ENCODE data around the gene MGST3. TPM values are rescaled to one million over a fixed set of nuclear protein-coding genes. Genes with fewer than 3 reads are reported as not detected.

Gene MGST3
- total RNA-seq, 4 donors from 2014 or later, result 76.7 to 196 (median 138) TPM

DNA sequence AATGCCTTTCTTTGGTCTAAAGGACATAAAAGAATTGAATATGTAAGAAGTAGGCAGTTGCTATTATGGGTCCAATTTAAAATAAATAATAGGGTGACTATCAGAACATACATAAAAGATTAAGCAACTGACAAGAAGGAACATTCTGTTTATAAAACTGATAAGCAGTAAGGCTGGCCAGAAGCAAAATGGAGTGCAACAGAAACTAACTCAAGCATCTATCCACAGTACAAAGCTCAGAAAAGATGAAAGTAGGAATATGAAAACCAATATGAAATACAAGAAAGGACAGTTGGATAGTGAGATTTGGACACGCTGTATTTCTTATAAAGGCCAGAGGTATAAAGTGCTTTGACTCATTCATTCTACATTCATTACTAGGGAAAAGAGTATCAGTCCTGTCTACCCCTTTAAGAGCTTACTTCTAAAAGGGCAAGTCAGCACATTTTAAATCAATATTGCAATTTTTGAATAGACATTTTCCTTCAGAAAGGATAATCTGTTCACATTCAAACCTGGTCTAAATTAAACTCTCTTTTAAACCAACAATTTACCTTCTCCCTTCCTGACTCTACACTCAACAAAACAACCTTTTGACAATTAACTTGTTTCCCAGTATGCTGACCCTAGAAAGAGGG, 52.9 kb downstream of the MGST3 start:
- H3K36me3 ChIP-seq, result no peaks in the 10 kb centered on the region
- no peak overlapping the region for H3K27ac ChIP-seq
- no peaks in the 10 kb centered on the region for H3K27me3 ChIP-seq
- intact Hi-C loops (cut with DNase I; ENCODE audit: low total_unique reads), result no loop called here
- no peak overlapping the region for H3K4me3 ChIP-seq
- H3K9me3 ChIP-seq, result no peaks in the 10 kb centered on the region
- TF ChIP-seq, protein P1, sequence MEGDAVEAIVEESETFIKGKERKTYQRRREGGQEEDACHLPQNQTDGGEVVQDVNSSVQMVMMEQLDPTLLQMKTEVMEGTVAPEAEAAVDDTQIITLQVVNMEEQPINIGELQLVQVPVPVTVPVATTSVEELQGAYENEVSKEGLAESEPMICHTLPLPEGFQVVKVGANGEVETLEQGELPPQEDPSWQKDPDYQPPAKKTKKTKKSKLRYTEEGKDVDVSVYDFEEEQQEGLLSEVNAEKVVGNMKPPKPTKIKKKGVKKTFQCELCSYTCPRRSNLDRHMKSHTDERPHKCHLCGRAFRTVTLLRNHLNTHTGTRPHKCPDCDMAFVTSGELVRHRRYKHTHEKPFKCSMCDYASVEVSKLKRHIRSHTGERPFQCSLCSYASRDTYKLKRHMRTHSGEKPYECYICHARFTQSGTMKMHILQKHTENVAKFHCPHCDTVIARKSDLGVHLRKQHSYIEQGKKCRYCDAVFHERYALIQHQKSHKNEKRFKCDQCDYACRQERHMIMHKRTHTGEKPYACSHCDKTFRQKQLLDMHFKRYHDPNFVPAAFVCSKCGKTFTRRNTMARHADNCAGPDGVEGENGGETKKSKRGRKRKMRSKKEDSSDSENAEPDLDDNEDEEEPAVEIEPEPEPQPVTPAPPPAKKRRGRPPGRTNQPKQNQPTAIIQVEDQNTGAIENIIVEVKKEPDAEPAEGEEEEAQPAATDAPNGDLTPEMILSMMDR (IDR thresholded peaks at IDR 0.05), result no peak
- no peak for TF ChIP-seq POLR2A (IDR thresholded peaks at IDR 0.05)
- H3K4me1 ChIP-seq, result no peaks in the 10 kb centered on the region
- no peak for DNase-seq

- H3K36me3 ChIP-seq, result no peaks in the 10 kb centered on the region
- intact Hi-C loops (cut with DNase I; ENCODE audit: low total_unique reads), result no loop called here
- H3K4me1 ChIP-seq, result no peaks in the 10 kb centered on the region
- no peak overlapping the region for H3K4me3 ChIP-seq
- no peaks in the 10 kb centered on the region for H3K27me3 ChIP-seq
- no peak for TF ChIP-seq POLR2A (IDR thresholded peaks at IDR 0.05)
- TF ChIP-seq, protein P1 (IDR thresholded peaks at IDR 0.05), result no peak
- no peak for DNase-seq
- H3K27ac ChIP-seq, result no peak overlapping the region
- no peaks in the 10 kb centered on the region for H3K9me3 ChIP-seq
These were observed 55.3 kb downstream of the MGST3 start for GRCh38 chr1:165686121-165686970.

DNA sequence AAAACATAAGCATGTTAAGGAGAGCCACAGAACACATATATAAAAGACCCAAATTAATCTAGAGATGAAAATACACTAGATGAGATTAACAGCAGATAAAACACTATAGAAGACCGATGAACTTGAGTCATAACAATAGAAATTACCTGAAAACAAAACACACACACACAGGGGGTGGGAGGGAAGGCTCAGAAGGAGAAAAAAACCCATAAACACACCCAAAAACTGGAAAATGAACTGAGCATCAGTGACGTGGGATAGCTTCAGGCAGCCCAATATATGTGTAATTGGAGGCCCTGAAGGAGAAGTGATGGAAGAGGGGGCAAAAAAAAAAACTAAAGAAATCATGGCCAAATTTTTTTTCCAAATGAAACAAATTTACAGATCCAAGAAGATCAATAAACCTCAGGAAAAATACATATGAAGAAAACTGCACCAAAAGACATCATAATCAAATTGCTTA, 56.0 kb downstream of the MGST3 start:
- TF ChIP-seq, protein P1 (IDR thresholded peaks at IDR 0.05), result no peak
- no peak for TF ChIP-seq POLR2A (IDR thresholded peaks at IDR 0.05)
- Histone ChIP-seq H3K9me3 (no peaks in the 10 kb centered on the region), H3K4me1 (no peaks in the 10 kb centered on the region), H3K4me3 (no peak overlapping the region), H3K27ac (no peak overlapping the region), H3K36me3 (no peaks in the 10 kb centered on the region), H3K27me3 (no peaks in the 10 kb centered on the region)
- DNase-seq, result no peak
- intact Hi-C loops (cut with DNase I; ENCODE audit: low total_unique reads), result no loop called here

- intact Hi-C loops (cut with DNase I; ENCODE audit: low total_unique reads), result no loop called here
- Histone ChIP-seq H3K27me3 (no peaks in the 10 kb centered on the region), H3K4me1 (no peaks in the 10 kb centered on the region), H3K9me3 (no peaks in the 10 kb centered on the region), H3K27ac (no peak overlapping the region), H3K36me3 (no peaks in the 10 kb centered on the region), H3K4me3 (no peak overlapping the region)
- no peak for DNase-seq
- no peak for TF ChIP-seq POLR2A (IDR thresholded peaks at IDR 0.05)
- TF ChIP-seq, protein P1 (IDR thresholded peaks at IDR 0.05), result no peak
These were observed 57.0 kb downstream of the MGST3 start for GRCh38 chr1:165688046-165688445.

DNA sequence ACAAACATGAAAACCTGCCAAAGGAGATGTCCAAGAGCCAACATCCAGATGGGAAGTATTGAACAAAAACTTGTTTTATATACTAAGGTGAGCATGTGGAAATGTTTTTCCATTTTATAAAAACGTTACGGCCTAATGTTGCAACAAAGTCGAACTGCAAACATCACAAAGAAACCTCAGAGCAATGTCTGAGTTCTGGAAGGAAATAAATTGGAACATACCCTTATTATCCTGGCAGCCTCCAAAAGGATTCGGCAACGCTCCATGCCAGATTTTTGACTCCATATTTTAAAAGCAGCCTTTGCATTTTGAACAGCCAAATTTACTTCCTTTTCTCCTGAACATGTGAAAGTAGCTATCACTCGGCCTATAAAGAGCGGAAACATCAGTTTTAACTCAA, 64.0 kb downstream of the MGST3 start:
- intact Hi-C loops (cut with DNase I; ENCODE audit: low total_unique reads), result no loop called here
- Histone ChIP-seq H3K36me3 (no peaks in the 10 kb centered on the region), H3K4me3 (no peak overlapping the region), H3K27me3 (no peaks in the 10 kb centered on the region), H3K27ac (no peak overlapping the region), H3K9me3 (no peaks in the 10 kb centered on the region), H3K4me1 (peaks cover 13 to 14% of the 10 kb centered on the region in 2 donors)
- TF ChIP-seq POLR2A (IDR thresholded peaks at IDR 0.05), result no peak
- TF ChIP-seq, protein P1 (IDR thresholded peaks at IDR 0.05), result no peak
- DNase-seq, result no peak

Measured in uterus (tissue), 4 donors.